H1 (cell line): ENCODE results near the gene SHOX. TPM values are rescaled to one million over a fixed set of nuclear protein-coding genes. Genes with fewer than 3 reads are reported as not detected.

Experiments
- CHD7 ChIP-seq: fragments of 300-600 bp; sonication (generic); IDR thresholded peaks from 2 replicates; pipeline ENCODE4 v1.7.1; 2012; ENCODE audit warnings: low read length, moderate library complexity, mild to moderate bottlenecking, inconsistent platforms; ENCODE audit not compliant: insufficient replicate concordance
- CREB1 ChIP-seq: IDR thresholded peaks from 2 replicates; pipeline ENCODE4 v1.6.1; 2012; ENCODE audit warnings: inconsistent platforms
- FOSL1 ChIP-seq: IDR thresholded peaks from 2 replicates; pipeline ENCODE4 v1.6.1; 2011; ENCODE audit warnings: mild to moderate bottlenecking, low read depth, low read length, moderate library complexity; ENCODE audit not compliant: insufficient read depth
- KDM5A ChIP-seq: fragments of 200-600 bp; IDR thresholded peaks from 2 replicates; pipeline ENCODE4 v1.7.1; 2012; ENCODE audit warnings: mild to moderate bottlenecking, low read length, inconsistent platforms, mixed read lengths
- polyA plus RNA-seq, 7 experiments: library from polyadenylated mRNA; depleted of rRNA in 3 of 7; stranded (reverse) in 5 of 7; unstranded in 2 of 7; fragments of >200 nt in 5 of 7; fragments of 200-250 nt in 2 of 7; gene quantifications; 1 replicate in 5 of 7; 2 replicates in 1 of 7; 4 replicates in 1 of 7; pipeline versions ENCODE4 v1.2.1 to v1.2.3, GENCODE V29; 2011 to 2013; ENCODE audit warnings: missing spikeins in 2 of 7, mixed read lengths in 2 of 7
- total RNA-seq: library from RNA; stranded (reverse); fragmentation: NEBNext Ultra II Directional; extraction: Animal tissue kit (Norgen Biotek cat#: 25700); gene quantifications from 2 replicates; pipeline ENCODE4 v1.2.1, GENCODE V29; 2021

SHOX gene
- total and polyA plus RNA-seq, 2 of the 8 experiments (the other 6 are each of a cell fraction or from before 2014, with no cell fraction given): 0.05 to 0.15 TPM

DNA sequence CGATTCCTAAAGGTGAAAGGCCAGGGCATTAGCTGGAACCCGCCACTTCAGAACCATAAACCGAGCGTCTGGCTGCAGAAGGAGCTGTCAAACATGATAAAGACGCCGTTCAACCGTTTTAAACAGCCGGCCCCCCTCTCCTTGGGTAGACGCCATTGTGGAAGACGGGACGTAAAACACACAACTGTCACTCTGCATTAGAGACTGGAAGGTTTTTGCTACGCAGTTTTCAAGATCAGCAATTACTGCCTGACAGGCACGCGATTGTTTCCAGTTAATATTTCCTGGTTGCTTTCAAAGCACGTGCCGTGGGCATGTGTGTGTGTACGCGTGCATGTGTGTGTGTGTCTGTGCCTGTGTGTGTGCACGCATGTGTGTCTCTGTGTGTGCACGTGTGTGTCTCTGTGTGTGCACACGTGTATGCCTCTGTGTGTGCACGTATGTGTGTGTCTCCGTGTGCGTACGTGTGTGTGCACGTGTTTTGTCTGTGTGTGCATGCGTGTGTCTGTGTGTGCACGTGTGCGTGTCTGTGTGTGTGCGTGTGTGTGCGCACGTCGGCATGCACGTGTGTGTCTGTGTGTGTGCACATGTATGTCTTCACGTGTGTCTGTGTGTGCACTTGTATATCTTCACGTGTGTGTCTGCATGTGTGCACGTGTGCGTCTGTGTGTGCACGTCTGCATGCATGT lies 48.8 kb downstream of the SHOX start (continued):
- TF ChIP-seq CHD7: no peak
- no peak for TF ChIP-seq CREB1
- no peak for TF ChIP-seq KDM5A
- TF ChIP-seq FOSL1: no peak
